ENCODE data around the gene LRRIQ1.

Gene LRRIQ1

GRCh38 chr12:85283560-85283959 is 247.4 kb downstream of the LRRIQ1 start:
- DNase-seq (ENCODE audit: low spot score) = no peak
